ENCODE measurements around the gene TUBGCP3. TPM values are rescaled to one million over a fixed set of nuclear protein-coding genes. Genes with fewer than 3 reads are reported as not detected.

Gene TUBGCP3
- total and polyA plus RNA-seq, 4 donors = 10.9 to 40.2 (median 26.9) TPM

- H3K27ac ChIP-seq (ENCODE audit: low read depth in 1 of 2, low read length in 1 of 2) = peak overlapping the region in 1 of 2 donors; percentile 56
- DNase-seq = peak; percentile 60 to 72 (median 69)
Measured at GRCh38 chr13:112619730-112620631, 32.0 kb upstream of the TUBGCP3 start.

GRCh38 chr13:112618501-112618900 lies 30.5 kb upstream of the TUBGCP3 start:
- peaks cover 0 to 6% (median 1%) of the 10 kb centered on the region in 5 donors for H3K4me1 ChIP-seq (ENCODE audit: control insufficient read depth in 5 of 5, insufficient read depth in 5 of 5, low read length in 5 of 5)
- DNase-seq (no peak), ATAC-seq (ENCODE audit: insufficient read depth, low FRiP score) (no peak)
- H3K9me3 ChIP-seq (ENCODE audit: control insufficient read depth in 4 of 4, insufficient read depth in 3 of 4, low read length in 3 of 4) = no peaks in the 10 kb centered on the region
- H3K9ac ChIP-seq (ENCODE audit: insufficient read depth in 1 of 2, low read length in 2 of 2) = no peak overlapping the region
- H3K27ac ChIP-seq (ENCODE audit: low read depth in 1 of 2, low read length in 1 of 2) = no peak overlapping the region
- H3K27me3 ChIP-seq (ENCODE audit: control insufficient read depth in 3 of 3, insufficient read depth in 3 of 3, low read length in 2 of 3) = peaks cover 0 to 4% (median 0%) of the 10 kb centered on the region in 3 donors
- TF ChIP-seq, protein P1, sequence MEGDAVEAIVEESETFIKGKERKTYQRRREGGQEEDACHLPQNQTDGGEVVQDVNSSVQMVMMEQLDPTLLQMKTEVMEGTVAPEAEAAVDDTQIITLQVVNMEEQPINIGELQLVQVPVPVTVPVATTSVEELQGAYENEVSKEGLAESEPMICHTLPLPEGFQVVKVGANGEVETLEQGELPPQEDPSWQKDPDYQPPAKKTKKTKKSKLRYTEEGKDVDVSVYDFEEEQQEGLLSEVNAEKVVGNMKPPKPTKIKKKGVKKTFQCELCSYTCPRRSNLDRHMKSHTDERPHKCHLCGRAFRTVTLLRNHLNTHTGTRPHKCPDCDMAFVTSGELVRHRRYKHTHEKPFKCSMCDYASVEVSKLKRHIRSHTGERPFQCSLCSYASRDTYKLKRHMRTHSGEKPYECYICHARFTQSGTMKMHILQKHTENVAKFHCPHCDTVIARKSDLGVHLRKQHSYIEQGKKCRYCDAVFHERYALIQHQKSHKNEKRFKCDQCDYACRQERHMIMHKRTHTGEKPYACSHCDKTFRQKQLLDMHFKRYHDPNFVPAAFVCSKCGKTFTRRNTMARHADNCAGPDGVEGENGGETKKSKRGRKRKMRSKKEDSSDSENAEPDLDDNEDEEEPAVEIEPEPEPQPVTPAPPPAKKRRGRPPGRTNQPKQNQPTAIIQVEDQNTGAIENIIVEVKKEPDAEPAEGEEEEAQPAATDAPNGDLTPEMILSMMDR (IDR thresholded peaks at IDR 0.05; ENCODE audit: control extremely low read depth, extremely low read depth) = no peak
- no peak overlapping the region for H3K4me3 ChIP-seq
- no peaks in the 10 kb centered on the region for H3K36me3 ChIP-seq (ENCODE audit: control insufficient read depth in 4 of 4, insufficient read depth in 4 of 4, low read length in 4 of 4)
- WGBS, 2 donors = 86 to 95% methylated on average over 12 of the region's 12 CpGs

More at GRCh38 chr13:112619730-112620631, 32.0 kb upstream of the TUBGCP3 start:
- no peaks in the 10 kb centered on the region for H3K9me3 ChIP-seq (ENCODE audit: control insufficient read depth in 4 of 4, insufficient read depth in 3 of 4, low read length in 3 of 4)
- H3K36me3 ChIP-seq (ENCODE audit: control insufficient read depth in 4 of 4, insufficient read depth in 4 of 4, low read length in 4 of 4) = no peaks in the 10 kb centered on the region
- peaks cover 0 to 8% (median 3%) of the 10 kb centered on the region in 3 donors for H3K27me3 ChIP-seq (ENCODE audit: control insufficient read depth in 3 of 3, insufficient read depth in 3 of 3, low read length in 2 of 3)
- no peak overlapping the region for H3K9ac ChIP-seq (ENCODE audit: insufficient read depth in 1 of 2, low read length in 2 of 2)
- H3K4me1 ChIP-seq (ENCODE audit: control insufficient read depth in 5 of 5, insufficient read depth in 5 of 5, low read length in 5 of 5) = peaks cover 0 to 6% (median 1%) of the 10 kb centered on the region in 5 donors
- WGBS, 2 donors = 54 to 76% methylated on average over 24 of the region's 24 CpGs
- TF ChIP-seq, protein P1 (IDR thresholded peaks at IDR 0.05; ENCODE audit: control extremely low read depth, extremely low read depth) = no peak
- peak; percentile 64 for ATAC-seq (ENCODE audit: insufficient read depth, low FRiP score)
- H3K4me3 ChIP-seq = no peak overlapping the region

- H3K4me3 ChIP-seq = no peak overlapping the region
- no peaks in the 10 kb centered on the region for H3K36me3 ChIP-seq (ENCODE audit: control insufficient read depth in 4 of 4, insufficient read depth in 4 of 4, low read length in 4 of 4)
- H3K27me3 ChIP-seq (ENCODE audit: control insufficient read depth in 3 of 3, insufficient read depth in 3 of 3, low read length in 2 of 3) = peaks cover 0 to 3% (median 0%) of the 10 kb centered on the region in 3 donors
- no peak for DNase-seq
- H3K9me3 ChIP-seq (ENCODE audit: control insufficient read depth in 4 of 4, insufficient read depth in 3 of 4, low read length in 3 of 4) = no peaks in the 10 kb centered on the region
- TF ChIP-seq, protein P1 (IDR thresholded peaks at IDR 0.05; ENCODE audit: control extremely low read depth, extremely low read depth) = no peak
- ATAC-seq (ENCODE audit: insufficient read depth, low FRiP score) = no peak
- WGBS, 2 donors = 92 to 93% methylated on average over 18 of the region's 18 CpGs
- no peak overlapping the region for H3K9ac ChIP-seq (ENCODE audit: insufficient read depth in 1 of 2, low read length in 2 of 2)
- H3K27ac ChIP-seq (ENCODE audit: low read depth in 1 of 2, low read length in 1 of 2) = no peak overlapping the region
- peaks cover 0 to 6% (median 1%) of the 10 kb centered on the region in 5 donors for H3K4me1 ChIP-seq (ENCODE audit: control insufficient read depth in 5 of 5, insufficient read depth in 5 of 5, low read length in 5 of 5)
Measured at GRCh38 chr13:112617754-112618375, 29.9 kb upstream of the TUBGCP3 start.
